BJ (cell line): ENCODE data around the gene LRRN2. TPM values are rescaled to one million over a fixed set of nuclear protein-coding genes. Genes with fewer than 3 reads are reported as not detected.

Experiments used
- CTCF ChIA-PET: fragments of 350-600 bp; formaldehyde crosslinking; extraction: SDS; loops from one replicate; lab custom pipeline; 2021; ENCODE audit warnings: antibody characterized with exemption, inconsistent platforms; lab: Yijun Ruan, JAX
- POLR2A ChIA-PET: fragments of 300-600 bp; sonication (Branson Sonifier 250); formaldehyde crosslinking; extraction: SDS; loops from one replicate; lab custom pipeline; 2021; ENCODE audit warnings: antibody characterized with exemption; lab: Charles Lee
- DNase-seq: peaks from one replicate; pipeline ENCODE4 v3.0.0-alpha.2; 2011; ENCODE audit warnings: low read depth
- H3K27me3 ChIP-seq: 2 replicates; pipeline ENCODE4 v1.6.0; 2011; ENCODE audit warnings: low read length; ENCODE audit not compliant: control insufficient read depth, insufficient read depth
- H3K36me3 ChIP-seq: 2 replicates; pipeline ENCODE4 v1.5.1; 2011; ENCODE audit warnings: low read length; ENCODE audit not compliant: control insufficient read depth, insufficient read depth
- H3K4me3 ChIP-seq: 2 replicates; pipeline ENCODE4 v1.5.1; 2011; ENCODE audit warnings: low read depth, mild to moderate bottlenecking, control low read depth, low read length
- polyA plus RNA-seq: library from polyadenylated mRNA; depleted of rRNA; stranded (reverse); fragments of >200 nt; gene quantifications from 2 replicates; pipeline ENCODE4 v1.2.3, GENCODE V29; 2011
- TF ChIP-seq, protein P1 (sequence below): IDR thresholded peaks from 2 replicates; pipeline ENCODE4 v1.5.1; 2011; ENCODE audit warnings: low read depth, mild to moderate bottlenecking, control low read depth, inconsistent platforms, low read length, moderate library complexity; ENCODE audit not compliant: insufficient read depth

Gene LRRN2
- polyA plus RNA-seq, 1 experiment: not detected

DNA sequence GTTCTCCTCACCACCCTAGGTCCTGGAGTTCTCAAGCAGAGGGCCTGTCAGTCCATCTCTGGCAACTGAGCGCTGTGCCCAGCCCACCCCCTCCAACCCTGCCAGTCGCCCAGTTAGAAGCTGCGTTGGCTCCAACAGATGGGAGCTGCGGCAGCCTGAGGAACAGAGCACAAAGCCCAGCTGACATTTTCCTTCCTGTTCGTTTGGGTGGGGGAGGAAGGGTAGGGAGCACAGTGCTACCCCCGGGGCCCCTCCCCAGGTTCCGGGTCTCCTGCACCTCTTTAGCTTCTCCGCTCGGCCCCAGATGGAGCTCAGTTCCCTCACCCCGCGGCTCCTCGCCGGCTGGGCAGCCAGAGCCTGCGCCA is 1.4 kb downstream of the LRRN2 start:
- ChIA-PET CTCF (interaction anchor here (1.4 kb wide), 1 partner anchor 122 kb away, joined by 6 read pairs; no protein-coding TSS in a partner anchor), POLR2A (no interaction called here)
- H3K36me3 ChIP-seq: no peaks in the 10 kb centered on the region
- no peak overlapping the region for H3K4me3 ChIP-seq
- DNase-seq: no peak
- H3K27me3 ChIP-seq: peaks cover 36% of the 10 kb centered on the region
- TF ChIP-seq, protein P1, sequence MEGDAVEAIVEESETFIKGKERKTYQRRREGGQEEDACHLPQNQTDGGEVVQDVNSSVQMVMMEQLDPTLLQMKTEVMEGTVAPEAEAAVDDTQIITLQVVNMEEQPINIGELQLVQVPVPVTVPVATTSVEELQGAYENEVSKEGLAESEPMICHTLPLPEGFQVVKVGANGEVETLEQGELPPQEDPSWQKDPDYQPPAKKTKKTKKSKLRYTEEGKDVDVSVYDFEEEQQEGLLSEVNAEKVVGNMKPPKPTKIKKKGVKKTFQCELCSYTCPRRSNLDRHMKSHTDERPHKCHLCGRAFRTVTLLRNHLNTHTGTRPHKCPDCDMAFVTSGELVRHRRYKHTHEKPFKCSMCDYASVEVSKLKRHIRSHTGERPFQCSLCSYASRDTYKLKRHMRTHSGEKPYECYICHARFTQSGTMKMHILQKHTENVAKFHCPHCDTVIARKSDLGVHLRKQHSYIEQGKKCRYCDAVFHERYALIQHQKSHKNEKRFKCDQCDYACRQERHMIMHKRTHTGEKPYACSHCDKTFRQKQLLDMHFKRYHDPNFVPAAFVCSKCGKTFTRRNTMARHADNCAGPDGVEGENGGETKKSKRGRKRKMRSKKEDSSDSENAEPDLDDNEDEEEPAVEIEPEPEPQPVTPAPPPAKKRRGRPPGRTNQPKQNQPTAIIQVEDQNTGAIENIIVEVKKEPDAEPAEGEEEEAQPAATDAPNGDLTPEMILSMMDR: no peak

DNA sequence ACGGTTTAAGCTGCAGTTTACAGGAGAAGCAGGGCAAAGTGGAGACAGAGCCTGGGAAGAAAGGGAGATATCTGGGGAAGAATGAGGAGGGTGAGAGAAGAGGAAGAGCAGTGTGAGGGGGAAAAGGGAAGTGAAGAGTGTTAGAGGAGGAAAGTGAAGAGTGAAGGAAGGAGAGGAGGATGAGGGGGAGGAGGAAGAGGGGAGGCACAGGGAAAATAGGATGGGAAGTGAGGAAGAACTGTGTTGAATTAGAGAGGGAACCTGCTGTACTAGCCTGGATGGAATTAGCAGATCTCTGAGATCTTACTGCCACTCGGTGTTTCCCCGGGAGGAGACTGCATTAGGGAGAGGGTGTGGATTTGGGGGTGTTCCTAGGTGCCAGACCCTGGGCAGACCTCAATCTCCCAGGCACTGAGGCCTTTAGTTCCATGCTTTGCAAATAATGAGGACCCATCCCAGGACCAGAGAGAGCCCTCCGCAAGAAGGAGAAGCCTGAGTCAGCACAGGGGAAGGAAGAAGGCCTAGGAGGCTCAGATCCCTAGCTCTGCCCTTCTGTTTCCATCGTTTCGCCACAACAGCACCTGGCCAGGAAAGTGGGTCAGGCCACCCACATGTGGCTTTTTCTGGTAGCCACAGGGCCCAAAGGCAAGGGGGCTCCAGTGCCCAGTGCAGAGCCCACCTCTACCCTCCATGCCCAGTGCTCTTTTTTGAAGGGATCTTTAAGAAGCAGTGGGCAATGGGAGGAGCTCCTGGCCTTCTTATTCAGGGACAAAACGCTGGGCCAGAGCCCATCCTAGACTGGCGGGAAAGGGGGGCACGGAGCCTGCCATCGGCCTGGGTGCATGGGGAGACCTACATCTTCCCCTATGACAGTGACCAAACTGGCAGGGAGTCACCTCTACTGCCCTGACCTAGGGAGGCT is 2.0 kb downstream of the LRRN2 start:
- Histone ChIP-seq H3K36me3 (no peaks in the 10 kb centered on the region), H3K4me3 (no peak overlapping the region), H3K27me3 (peaks cover 36% of the 10 kb centered on the region)
- ChIA-PET POLR2A (no interaction called here), CTCF (interaction anchor here (0.6 to 1.4 kb wide), 2 partner anchors 9 to 123 kb away, joined by 3 to 6 read pairs; no protein-coding TSS in a partner anchor)
- TF ChIP-seq, protein P1: no peak
- no peak for DNase-seq

- Histone ChIP-seq H3K27me3 (peaks cover 31% of the 10 kb centered on the region), H3K36me3 (no peaks in the 10 kb centered on the region), H3K4me3 (no peak overlapping the region)
- POLR2A ChIA-PET: no interaction called here
- TF ChIP-seq, protein P1: no peak
- CTCF ChIA-PET: no interaction called here
- no peak for DNase-seq
These were observed 5.1 kb downstream of the LRRN2 start for GRCh38 chr1:204680461-204680860.

DNA sequence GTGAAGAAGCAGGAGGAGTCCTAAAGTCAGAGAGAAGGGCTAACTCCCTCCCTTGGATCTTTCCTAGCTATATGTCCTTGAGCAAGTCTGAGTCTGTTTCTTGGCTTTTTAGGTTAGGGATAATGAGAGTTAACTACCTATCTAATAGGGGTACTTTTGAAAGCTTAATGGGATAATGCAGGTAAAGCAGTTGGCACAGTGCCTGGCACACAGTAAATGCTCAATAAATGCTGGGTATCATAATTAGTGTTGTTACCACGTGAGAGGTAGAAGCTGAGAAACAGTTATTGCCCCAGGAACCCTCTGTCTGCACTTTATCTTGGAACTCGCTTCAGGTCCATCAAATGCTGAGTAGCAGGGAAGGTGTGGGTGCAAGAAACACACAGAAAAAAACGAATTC is 5.5 kb downstream of the LRRN2 start:
- H3K27me3 ChIP-seq: peaks cover 33% of the 10 kb centered on the region
- H3K4me3 ChIP-seq: no peak overlapping the region
- POLR2A ChIA-PET: no interaction called here
- no peak for DNase-seq
- TF ChIP-seq, protein P1: no peak
- CTCF ChIA-PET: no interaction called here
- H3K36me3 ChIP-seq: no peaks in the 10 kb centered on the region

DNA sequence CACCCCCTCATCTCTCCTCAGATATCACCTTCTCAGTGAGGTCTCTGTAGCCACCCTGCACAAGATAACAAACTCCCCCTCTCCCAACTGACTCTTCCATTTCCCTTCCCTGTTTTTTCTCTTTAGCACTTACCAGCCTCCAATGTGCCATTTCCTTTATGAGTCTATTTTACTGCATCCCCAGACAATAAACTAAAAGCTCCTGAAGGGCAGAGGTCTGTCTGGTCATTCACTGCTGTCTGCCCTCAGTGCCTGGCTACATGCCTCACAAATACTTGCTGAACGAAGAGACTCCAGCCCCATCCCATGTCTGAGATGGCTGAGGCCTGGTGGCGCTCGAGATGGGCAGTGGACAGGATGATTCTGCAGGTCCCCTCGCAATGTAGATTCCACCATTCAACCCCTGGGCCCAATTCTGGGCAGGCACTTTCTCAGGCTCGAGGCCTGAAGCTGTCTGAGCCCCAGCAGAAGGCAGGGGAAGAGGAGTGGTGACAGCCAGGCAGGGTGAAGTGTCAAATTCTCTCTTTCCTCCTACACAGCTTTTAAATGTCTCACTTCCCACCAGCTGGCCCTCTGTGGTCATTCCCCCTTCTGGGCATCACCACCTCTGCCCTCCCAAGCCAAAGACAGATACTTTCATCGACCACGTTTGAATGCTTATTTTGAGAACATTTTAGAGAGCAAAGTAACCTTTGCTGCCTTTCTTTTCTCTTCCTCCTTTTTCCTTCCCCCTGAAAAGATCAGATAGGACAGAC is 6.6 kb downstream of the LRRN2 start:
- H3K36me3 ChIP-seq: no peaks in the 10 kb centered on the region
- TF ChIP-seq, protein P1: no peak
- CTCF ChIA-PET: no interaction called here
- no peak overlapping the region for H3K4me3 ChIP-seq
- DNase-seq: no peak
- POLR2A ChIA-PET: no interaction called here
- peaks cover 28% of the 10 kb centered on the region for H3K27me3 ChIP-seq
